ENCODE results near the gene ANP32A. TPM values are rescaled to one million over a fixed set of nuclear protein-coding genes. Genes with fewer than 3 reads are reported as not detected.

ANP32A gene
- polyA plus RNA-seq, 1 donor (not counting 4 experiments of a cell fraction or from before 2014, with no cell fraction given) = 93.6 TPM

- Histone ChIP-seq H3K27me3 (ENCODE audit: control insufficient read depth, extremely low read depth, insufficient read depth, low read length) (no peaks in the 10 kb centered on the region), H3K79me2 (ENCODE audit: control insufficient read depth, insufficient read depth, low read length) (peaks cover 2% of the 10 kb centered on the region), H3K4me2 (ENCODE audit: control insufficient read depth, extremely low read depth, insufficient read depth, low read depth, low read length) (no peak overlapping the region), H4K20me1 (ENCODE audit: control insufficient read depth, extremely low read depth, insufficient read depth, low read length) (no peaks in the 10 kb centered on the region), H3K9ac (ENCODE audit: control insufficient read depth, extremely low read depth, insufficient read depth, low read length) (no peak overlapping the region), H2AFZ (ENCODE audit: control insufficient read depth, low read length) (no peak overlapping the region), H3K4me3 (ENCODE audit: control insufficient read depth in 2 of 3, extremely low read depth in 1 of 3, insufficient read depth in 2 of 3, low read depth in 1 of 3, low read length in 3 of 3) (no peak overlapping the region), H3K4me1 (ENCODE audit: control insufficient read depth, extremely low read depth, insufficient read depth, low read length) (peaks cover 7% of the 10 kb centered on the region), H3K9me1 (ENCODE audit: control insufficient read depth, extremely low read depth, insufficient read depth, low read length) (no peaks in the 10 kb centered on the region), H3K36me3 (ENCODE audit: control insufficient read depth in 2 of 2, extremely low read depth in 1 of 2, insufficient read depth in 2 of 2, low read length in 2 of 2) (peaks cover 31 to 42% of the 10 kb centered on the region in 2 experiments), H3K9me3 (ENCODE audit: control insufficient read depth, low read depth, low read length) (no peaks in the 10 kb centered on the region), H3K27ac (ENCODE audit: control insufficient read depth, insufficient read depth, low read length) (no peak overlapping the region)
- no peak for DNase-seq (ENCODE audit: low read depth, low spot score)
- TF ChIP-seq CTCF (optimal IDR thresholded peaks at IDR 0.05 in 1 of 3, IDR thresholded peaks at IDR 0.05 in 1 of 3, conservative IDR thresholded peaks at IDR 0.05 in 1 of 3; ENCODE audit: extremely low read depth in 1 of 3, insufficient read depth in 2 of 3, low read length in 3 of 3) (no peak), EZH2 (IDR thresholded peaks at IDR 0.05; ENCODE audit: low read length) (no peak)
- FAIRE-seq = no peak
- dilution Hi-C loops (cut with MboI; ENCODE audit: extremely low pct_ligation_motif_present, low sequenced_read_pairs) = no loop called here
Measured at GRCh38 chr15:68782589-68783161, 38.0 kb downstream of the ANP32A start.

GRCh38 chr15:68781766-68782588 is 38.7 kb downstream of the ANP32A start:
- H3K9me1 ChIP-seq (ENCODE audit: control insufficient read depth, extremely low read depth, insufficient read depth, low read length) = no peaks in the 10 kb centered on the region
- FAIRE-seq = no peak
- no peaks in the 10 kb centered on the region for H3K9me3 ChIP-seq (ENCODE audit: control insufficient read depth, low read depth, low read length)
- peaks cover 31 to 40% of the 10 kb centered on the region in 2 experiments for H3K36me3 ChIP-seq (ENCODE audit: control insufficient read depth in 2 of 2, extremely low read depth in 1 of 2, insufficient read depth in 2 of 2, low read length in 2 of 2)
- dilution Hi-C loops (cut with MboI; ENCODE audit: extremely low pct_ligation_motif_present, low sequenced_read_pairs) = no loop called here
- H4K20me1 ChIP-seq (ENCODE audit: control insufficient read depth, extremely low read depth, insufficient read depth, low read length) = no peaks in the 10 kb centered on the region
- no peak overlapping the region for H3K9ac ChIP-seq (ENCODE audit: control insufficient read depth, extremely low read depth, insufficient read depth, low read length)
- peaks cover 2% of the 10 kb centered on the region for H3K79me2 ChIP-seq (ENCODE audit: control insufficient read depth, insufficient read depth, low read length)
- H3K4me1 ChIP-seq (ENCODE audit: control insufficient read depth, extremely low read depth, insufficient read depth, low read length) = peaks cover 2% of the 10 kb centered on the region
- DNase-seq (ENCODE audit: low read depth, low spot score) = no peak
- H3K4me3 ChIP-seq (ENCODE audit: control insufficient read depth in 2 of 3, extremely low read depth in 1 of 3, insufficient read depth in 2 of 3, low read depth in 1 of 3, low read length in 3 of 3) = no peak overlapping the region
- no peak overlapping the region for H3K27ac ChIP-seq (ENCODE audit: control insufficient read depth, insufficient read depth, low read length)
- no peak for TF ChIP-seq CTCF (optimal IDR thresholded peaks at IDR 0.05 in 1 of 3, IDR thresholded peaks at IDR 0.05 in 1 of 3, conservative IDR thresholded peaks at IDR 0.05 in 1 of 3; ENCODE audit: extremely low read depth in 1 of 3, insufficient read depth in 2 of 3, low read length in 3 of 3)
- no peak for TF ChIP-seq EZH2 (IDR thresholded peaks at IDR 0.05; ENCODE audit: low read length)
- H3K27me3 ChIP-seq (ENCODE audit: control insufficient read depth, extremely low read depth, insufficient read depth, low read length) = no peaks in the 10 kb centered on the region
- no peak overlapping the region for H3K4me2 ChIP-seq (ENCODE audit: control insufficient read depth, extremely low read depth, insufficient read depth, low read depth, low read length)
- no peak overlapping the region for H2AFZ ChIP-seq (ENCODE audit: control insufficient read depth, low read length)
